HG02973 (cell line): ENCODE data around the gene P2RX1.

ENCODE experiments used
- ATAC-seq: cut with Tn5 transposase; IDR thresholded peaks from one replicate; pipeline ENCODE4 v1.9.1; 2021; ENCODE audit warnings: moderate library complexity; ENCODE audit not compliant: unreplicated experiment

The P2RX1 gene

GRCh38 chr17:3907483-3908216 lies 8.6 kb downstream of the P2RX1 start:
- no peak for ATAC-seq

- no peak for ATAC-seq
Measured at GRCh38 chr17:3906881-3907280, 9.4 kb downstream of the P2RX1 start.

GRCh38 chr17:3905017-3905520 lies 11.2 kb downstream of the P2RX1 start:
- ATAC-seq: no peak

- ATAC-seq: no peak
Measured at GRCh38 chr17:3904501-3904900, 11.8 kb downstream of the P2RX1 start.

GRCh38 chr17:3903881-3904290 lies 12.4 kb downstream of the P2RX1 start:
- ATAC-seq: no peak

- ATAC-seq: no peak
Measured at GRCh38 chr17:3903051-3903825, 13.0 kb downstream of the P2RX1 start.

GRCh38 chr17:3900646-3901045 lies 15.6 kb downstream of the P2RX1 start:
- no peak for ATAC-seq

- ATAC-seq: no peak
Measured at GRCh38 chr17:3897731-3898130, 18.5 kb downstream of the P2RX1 start.

GRCh38 chr17:3896968-3897235 lies 19.4 kb downstream of the P2RX1 start:
- ATAC-seq: no peak

- ATAC-seq: no peak
Measured at GRCh38 chr17:3896108-3896967, 19.9 kb downstream of the P2RX1 start.

GRCh38 chr17:3895354-3895753 lies 20.9 kb downstream of the P2RX1 start:
- no peak for ATAC-seq

GRCh38 chr17:3894911-3895343 lies 21.3 kb downstream of the P2RX1 start:
- no peak for ATAC-seq

- no peak for ATAC-seq
Measured at GRCh38 chr17:3894188-3894587, 22.1 kb downstream of the P2RX1 start.

GRCh38 chr17:3893720-3894116 lies 22.5 kb downstream of the P2RX1 start:
- ATAC-seq: no peak

- peak; percentile 79 for ATAC-seq
Measured at GRCh38 chr17:3893003-3893719, 23.1 kb downstream of the P2RX1 start, which contains the start of gene CAMKK1. Gene CAMKK1, minus strand, starts transcription at chr17:3893053. Its CDS starts 7,366 bp downstream, at chr17:3885687.

- peak; percentile 10 for ATAC-seq
Measured at GRCh38 chr17:3892095-3892998, 23.9 kb downstream of the P2RX1 start.

- no peak for ATAC-seq
Measured at GRCh38 chr17:3891626-3892094, 24.6 kb downstream of the P2RX1 start.

GRCh38 chr17:3890878-3891219 lies 25.4 kb downstream of the P2RX1 start:
- no peak for ATAC-seq

- ATAC-seq: no peak
Measured at GRCh38 chr17:3890082-3890877, 26.0 kb downstream of the P2RX1 start.
